ENCODE measurements around the gene ZNF518B.

ZNF518B gene

GRCh38 chr4:10416441-10416840, 40.8 kb downstream of the ZNF518B start:
- no peak overlapping the region for H3K4me3 ChIP-seq (replicated peaks; ENCODE audit: low read depth, low read length)
- H3K27me3 ChIP-seq (replicated peaks; ENCODE audit: control insufficient read depth, insufficient read depth, low read length) = no peaks in the 10 kb centered on the region
- TF ChIP-seq CTCF (IDR thresholded peaks at IDR 0.05; ENCODE audit: insufficient read depth, low read length, poor library complexity, severe bottlenecking) = no peak
- DNase-seq (ENCODE audit: extremely low read depth, insufficient read length) = no peak
- no peaks in the 10 kb centered on the region for H3K36me3 ChIP-seq (ENCODE audit: control insufficient read depth, insufficient read depth, low read length)

GRCh38 chr4:10413177-10413576, 44.0 kb downstream of the ZNF518B start:
- TF ChIP-seq CTCF (IDR thresholded peaks at IDR 0.05; ENCODE audit: insufficient read depth, low read length, poor library complexity, severe bottlenecking) = no peak
- Histone ChIP-seq H3K4me3 (replicated peaks; ENCODE audit: low read depth, low read length) (no peak overlapping the region), H3K27me3 (replicated peaks; ENCODE audit: control insufficient read depth, insufficient read depth, low read length) (no peaks in the 10 kb centered on the region), H3K36me3 (ENCODE audit: control insufficient read depth, insufficient read depth, low read length) (no peaks in the 10 kb centered on the region)
- DNase-seq (ENCODE audit: extremely low read depth, insufficient read length) = no peak

- no peak overlapping the region for H3K4me3 ChIP-seq (replicated peaks; ENCODE audit: low read depth, low read length)
- H3K36me3 ChIP-seq (ENCODE audit: control insufficient read depth, insufficient read depth, low read length) = no peaks in the 10 kb centered on the region
- no peaks in the 10 kb centered on the region for H3K27me3 ChIP-seq (replicated peaks; ENCODE audit: control insufficient read depth, insufficient read depth, low read length)
- TF ChIP-seq CTCF (IDR thresholded peaks at IDR 0.05; ENCODE audit: insufficient read depth, low read length, poor library complexity, severe bottlenecking) = no peak
- no peak for DNase-seq (ENCODE audit: extremely low read depth, insufficient read length)
Measured at GRCh38 chr4:10405672-10406071, 51.6 kb downstream of the ZNF518B start.

GRCh38 chr4:10403633-10404445, 53.4 kb downstream of the ZNF518B start:
- no peak for DNase-seq (ENCODE audit: extremely low read depth, insufficient read length)
- peak; percentile 18 for TF ChIP-seq CTCF (IDR thresholded peaks at IDR 0.05; ENCODE audit: insufficient read depth, low read length, poor library complexity, severe bottlenecking)
- Histone ChIP-seq H3K4me3 (replicated peaks; ENCODE audit: low read depth, low read length) (no peak overlapping the region), H3K36me3 (ENCODE audit: control insufficient read depth, insufficient read depth, low read length) (no peaks in the 10 kb centered on the region), H3K27me3 (replicated peaks; ENCODE audit: control insufficient read depth, insufficient read depth, low read length) (no peaks in the 10 kb centered on the region)

- DNase-seq (ENCODE audit: extremely low read depth, insufficient read length) = no peak
Measured at GRCh38 chr4:10395971-10396580, 61.1 kb downstream of the ZNF518B start.

More at GRCh38 chr4:10395971-10396580, 61.1 kb downstream of the ZNF518B start:
- TF ChIP-seq CTCF (IDR thresholded peaks at IDR 0.05; ENCODE audit: insufficient read depth, low read length, poor library complexity, severe bottlenecking) = no peak
- Histone ChIP-seq H3K36me3 (ENCODE audit: control insufficient read depth, insufficient read depth, low read length) (no peaks in the 10 kb centered on the region), H3K4me3 (replicated peaks; ENCODE audit: low read depth, low read length) (no peak overlapping the region), H3K27me3 (replicated peaks; ENCODE audit: control insufficient read depth, insufficient read depth, low read length) (no peaks in the 10 kb centered on the region)
